ENCODE measurements around the gene TIMM44.

GRCh38 chr19:7940841-7941240 lies 2.6 kb downstream of the TIMM44 start:
- TF ChIP-seq CTCF (conservative IDR thresholded peaks at IDR 0.05) (no peak), EZH2 (IDR thresholded peaks at IDR 0.05; ENCODE audit: low read depth) (no peak)
